GM13977 (cell line): ENCODE data around the gene KRT39.

Experiments used
- DNase-seq: peaks from one replicate; pipeline ENCODE4 v3.0.0; 2012; ENCODE audit warnings: low spot score
- CTCF ChIP-seq: IDR thresholded peaks from 2 replicates; pipeline ENCODE4 v1.5.1; 2012; ENCODE audit warnings: mild to moderate bottlenecking, control low read depth; ENCODE audit not compliant: insufficient read depth; ENCODE audit errors: extremely low read depth, missing control alignments
- in situ Hi-C: fragments of 300-500 bp; cut with MboI; formaldehyde crosslinking; loops from one replicate; pipeline ENCODE4 v1.12.0; 2022; ENCODE audit warnings: low sequenced_read_pairs, low pct_unique_long_range_greater_than_20kb, mixed read lengths, inconsistent platforms; ENCODE audit not compliant: unreplicated experiment

The KRT39 gene

GRCh38 chr17:40912486-40913210 lies 54.1 kb downstream of the KRT39 start:
- in situ Hi-C loops: loop anchor here (25.0 kb wide), 1 partner anchor 750 kb away; no protein-coding TSS in a partner anchor
- DNase-seq: no peak
- TF ChIP-seq CTCF: no peak

- in situ Hi-C loops: loop anchor here (25.0 kb wide), 1 partner anchor 752 kb away; no protein-coding TSS in a partner anchor
- TF ChIP-seq CTCF: no peak
- no peak for DNase-seq
Measured at GRCh38 chr17:40910441-40910841, 56.3 kb downstream of the KRT39 start.

GRCh38 chr17:40909755-40910154 lies 57.0 kb downstream of the KRT39 start:
- no peak for DNase-seq
- no peak for TF ChIP-seq CTCF
- in situ Hi-C loops: loop anchor here (25.0 kb wide), 1 partner anchor 753 kb away; no protein-coding TSS in a partner anchor

GRCh38 chr17:40909351-40909750 lies 57.4 kb downstream of the KRT39 start:
- peak; percentile 68 for TF ChIP-seq CTCF
- in situ Hi-C loops: loop anchor here (25.0 kb wide), 1 partner anchor 753 kb away; no protein-coding TSS in a partner anchor
- DNase-seq: peak; percentile 53
